ENCODE data around the gene FXYD1.

FXYD1 gene

GRCh38 chr19:35164418-35164817 lies 25.8 kb downstream of the FXYD1 start:
- no peak overlapping the region for H3K4me3 ChIP-seq (ENCODE audit: low read length)
- H3K36me3 ChIP-seq (replicated peaks; ENCODE audit: insufficient read depth, low read length): peaks cover 7% of the 10 kb centered on the region
- TF ChIP-seq, protein P1, sequence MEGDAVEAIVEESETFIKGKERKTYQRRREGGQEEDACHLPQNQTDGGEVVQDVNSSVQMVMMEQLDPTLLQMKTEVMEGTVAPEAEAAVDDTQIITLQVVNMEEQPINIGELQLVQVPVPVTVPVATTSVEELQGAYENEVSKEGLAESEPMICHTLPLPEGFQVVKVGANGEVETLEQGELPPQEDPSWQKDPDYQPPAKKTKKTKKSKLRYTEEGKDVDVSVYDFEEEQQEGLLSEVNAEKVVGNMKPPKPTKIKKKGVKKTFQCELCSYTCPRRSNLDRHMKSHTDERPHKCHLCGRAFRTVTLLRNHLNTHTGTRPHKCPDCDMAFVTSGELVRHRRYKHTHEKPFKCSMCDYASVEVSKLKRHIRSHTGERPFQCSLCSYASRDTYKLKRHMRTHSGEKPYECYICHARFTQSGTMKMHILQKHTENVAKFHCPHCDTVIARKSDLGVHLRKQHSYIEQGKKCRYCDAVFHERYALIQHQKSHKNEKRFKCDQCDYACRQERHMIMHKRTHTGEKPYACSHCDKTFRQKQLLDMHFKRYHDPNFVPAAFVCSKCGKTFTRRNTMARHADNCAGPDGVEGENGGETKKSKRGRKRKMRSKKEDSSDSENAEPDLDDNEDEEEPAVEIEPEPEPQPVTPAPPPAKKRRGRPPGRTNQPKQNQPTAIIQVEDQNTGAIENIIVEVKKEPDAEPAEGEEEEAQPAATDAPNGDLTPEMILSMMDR (IDR thresholded peaks at IDR 0.05; ENCODE audit: low read length): no peak
- TF ChIP-seq EZH2 (optimal IDR thresholded peaks at IDR 0.05; ENCODE audit: low read depth, low read length) (no peak), EZH2phosphoT487 (IDR thresholded peaks at IDR 0.05; ENCODE audit: low read length) (no peak)
- H3K27ac ChIP-seq (ENCODE audit: low read length): no peak overlapping the region
- H3K27me3 ChIP-seq (replicated peaks; ENCODE audit: insufficient read depth, low read length): no peaks in the 10 kb centered on the region
- H3K4me1 ChIP-seq (ENCODE audit: low read length): no peaks in the 10 kb centered on the region
- H4K20me1 ChIP-seq (ENCODE audit: insufficient read depth, low read length): no peaks in the 10 kb centered on the region; the same call in 1 of the 2 replicates
- no peak overlapping the region for H2AFZ ChIP-seq (ENCODE audit: low read length)
- no peaks in the 10 kb centered on the region for H3K9me2 ChIP-seq (replicated peaks; ENCODE audit: insufficient read depth, low read length)
- H3F3A ChIP-seq (ENCODE audit: insufficient read depth, low read length): no peaks in the 10 kb centered on the region
- no peak for DNase-seq
- H3K4me2 ChIP-seq (ENCODE audit: low read depth, low read length): no peak overlapping the region
- H3K79me2 ChIP-seq (ENCODE audit: low read length): peaks cover under 1% of the 10 kb centered on the region; the same call in 1 of the 2 replicates
- H3K9ac ChIP-seq (ENCODE audit: low read length): no peak overlapping the region
- H3K9me3 ChIP-seq (replicated peaks; ENCODE audit: insufficient read depth, low read length): no peaks in the 10 kb centered on the region

GRCh38 chr19:35165200-35166058 lies 26.8 kb downstream of the FXYD1 start:
- no peaks in the 10 kb centered on the region for H3K9me3 ChIP-seq (replicated peaks; ENCODE audit: insufficient read depth, low read length)
- no peaks in the 10 kb centered on the region for H3K4me1 ChIP-seq (ENCODE audit: low read length)
- H3K9me2 ChIP-seq (replicated peaks; ENCODE audit: insufficient read depth, low read length): no peaks in the 10 kb centered on the region
- peaks cover 10% of the 10 kb centered on the region for H3K36me3 ChIP-seq (replicated peaks; ENCODE audit: insufficient read depth, low read length)
- H3F3A ChIP-seq (ENCODE audit: insufficient read depth, low read length): no peaks in the 10 kb centered on the region
- DNase-seq: no peak
- H3K9ac ChIP-seq (ENCODE audit: low read length): no peak overlapping the region
- no peaks in the 10 kb centered on the region; the same call in 1 of the 2 replicates for H4K20me1 ChIP-seq (ENCODE audit: insufficient read depth, low read length)
- H3K27ac ChIP-seq (ENCODE audit: low read length): no peak overlapping the region
- no peaks in the 10 kb centered on the region for H3K27me3 ChIP-seq (replicated peaks; ENCODE audit: insufficient read depth, low read length)
- no peak overlapping the region for H3K4me3 ChIP-seq (ENCODE audit: low read length)
- no peak overlapping the region for H3K4me2 ChIP-seq (ENCODE audit: low read depth, low read length)
- H3K79me2 ChIP-seq (ENCODE audit: low read length): no peaks in the 10 kb centered on the region
- no peak for TF ChIP-seq EZH2 (optimal IDR thresholded peaks at IDR 0.05; ENCODE audit: low read depth, low read length)
- H2AFZ ChIP-seq (ENCODE audit: low read length): no peak overlapping the region

DNA sequence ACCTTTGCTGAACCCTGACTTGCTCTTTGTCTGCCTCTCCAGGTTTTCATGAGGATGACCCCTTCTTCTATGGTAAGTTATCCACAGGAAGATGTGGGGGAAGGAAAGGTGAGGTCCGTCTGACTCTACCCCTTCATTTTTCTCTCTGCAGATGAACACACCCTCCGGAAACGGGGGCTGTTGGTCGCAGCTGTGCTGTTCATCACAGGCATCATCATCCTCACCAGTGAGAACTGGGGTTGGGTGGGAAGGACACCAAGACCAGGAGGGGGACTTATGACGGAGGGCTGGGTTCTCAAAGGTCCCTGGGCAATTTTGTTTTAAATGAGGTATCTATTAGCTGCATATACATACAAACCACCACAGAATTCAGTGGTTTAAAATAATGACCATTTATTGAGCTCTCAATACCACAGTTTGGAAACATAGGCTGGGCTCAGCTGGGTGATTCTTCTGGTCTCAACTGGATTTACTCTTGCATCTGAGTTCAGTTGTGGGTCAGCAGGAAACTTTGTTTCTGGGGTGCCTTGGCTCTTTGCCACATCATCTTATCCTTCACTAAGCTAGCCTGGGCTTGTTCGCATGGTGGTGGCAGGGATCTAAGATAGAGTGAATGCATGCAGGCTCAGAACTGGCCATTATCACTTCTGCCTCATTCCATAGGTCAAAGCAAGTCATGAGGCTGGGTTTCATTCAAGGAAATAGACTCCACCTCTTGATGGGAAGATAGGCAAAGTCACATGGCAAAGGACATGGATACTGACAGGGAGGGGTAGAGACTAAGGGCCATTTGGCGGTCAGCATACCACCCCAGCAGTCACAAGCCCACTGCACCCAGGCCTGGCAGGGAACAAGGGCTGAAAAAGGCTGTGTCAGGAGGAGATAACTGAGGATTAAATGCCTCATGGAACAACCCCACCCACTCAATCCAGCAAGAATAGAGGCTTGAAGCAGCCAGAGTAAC lies 27.8 kb downstream of the FXYD1 start:
- no peaks in the 10 kb centered on the region for H3K79me2 ChIP-seq (ENCODE audit: low read length)
- no peaks in the 10 kb centered on the region for H3K9me2 ChIP-seq (replicated peaks; ENCODE audit: insufficient read depth, low read length)
- H3K4me2 ChIP-seq (ENCODE audit: low read depth, low read length): no peak overlapping the region
- H3K27me3 ChIP-seq (replicated peaks; ENCODE audit: insufficient read depth, low read length): no peaks in the 10 kb centered on the region
- H3K4me1 ChIP-seq (ENCODE audit: low read length): no peaks in the 10 kb centered on the region
- no peak overlapping the region for H3K9ac ChIP-seq (ENCODE audit: low read length)
- no peak for TF ChIP-seq EZH2phosphoT487 (IDR thresholded peaks at IDR 0.05; ENCODE audit: low read length)
- no peak overlapping the region for H3K4me3 ChIP-seq (ENCODE audit: low read length)
- H3K9me3 ChIP-seq (replicated peaks; ENCODE audit: insufficient read depth, low read length): no peaks in the 10 kb centered on the region
- H3F3A ChIP-seq (ENCODE audit: insufficient read depth, low read length): no peaks in the 10 kb centered on the region
- H3K36me3 ChIP-seq (replicated peaks; ENCODE audit: insufficient read depth, low read length): peaks cover 10% of the 10 kb centered on the region
- H4K20me1 ChIP-seq (ENCODE audit: insufficient read depth, low read length): no peaks in the 10 kb centered on the region; the same call in 1 of the 2 replicates
- H2AFZ ChIP-seq (ENCODE audit: low read length): no peak overlapping the region
- no peak for DNase-seq
- no peak overlapping the region for H3K27ac ChIP-seq (ENCODE audit: low read length)
